Smooth muscle cell of the brain vasculature (primary cell): Measurements from ENCODE around the gene CYFIP2.
"Not testable (repeated sequence)": the region's sequence is repeated elsewhere in the genome, so short reads cannot be mapped to it uniquely, and the experiment has no call there.

Experiments used
- DNase-seq: peaks from one replicate; pipeline ENCODE4 v3.0.0-alpha.2; 2012; ENCODE audit warnings: low read depth, low spot score

The CYFIP2 gene

GRCh38 chr5:157390133-157390532, 124.2 kb downstream of the CYFIP2 start:
- DNase-seq, result no peak

GRCh38 chr5:157390551-157391297, 124.8 kb downstream of the CYFIP2 start:
- DNase-seq, result no peak

GRCh38 chr5:157398305-157398704, 132.4 kb downstream of the CYFIP2 start:
- DNase-seq, result no peak

- no peak for DNase-seq
Observed at GRCh38 chr5:157400741-157401495, 135.0 kb downstream of the CYFIP2 start.

DNA sequence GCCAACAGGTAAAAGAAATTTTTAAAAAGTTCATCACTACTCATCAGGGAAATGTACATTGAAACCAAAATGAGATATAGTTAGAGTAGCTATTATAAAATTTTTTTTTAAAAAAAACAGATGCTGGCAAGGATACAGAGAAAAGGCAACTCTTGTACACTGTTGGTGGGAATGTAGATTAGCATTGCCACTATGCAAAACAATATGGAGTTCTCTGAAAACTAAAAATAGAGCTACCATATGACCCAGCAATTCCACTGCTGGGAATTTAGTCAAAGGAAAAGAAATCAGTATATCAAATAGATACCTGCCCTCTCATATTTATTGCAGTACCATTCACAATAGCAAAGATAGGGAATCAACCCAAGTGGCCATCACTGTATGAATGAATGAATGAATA, 149.9 kb downstream of the CYFIP2 start:
- DNase-seq, result no peak

GRCh38 chr5:157419521-157419920, 153.6 kb downstream of the CYFIP2 start:
- not testable (repeated sequence) for DNase-seq

- DNase-seq, result not testable (repeated sequence)
Observed at GRCh38 chr5:157429920-157430319, 164.0 kb downstream of the CYFIP2 start.

GRCh38 chr5:157431544-157432200, 165.7 kb downstream of the CYFIP2 start:
- peak; percentile 39 for DNase-seq

DNA sequence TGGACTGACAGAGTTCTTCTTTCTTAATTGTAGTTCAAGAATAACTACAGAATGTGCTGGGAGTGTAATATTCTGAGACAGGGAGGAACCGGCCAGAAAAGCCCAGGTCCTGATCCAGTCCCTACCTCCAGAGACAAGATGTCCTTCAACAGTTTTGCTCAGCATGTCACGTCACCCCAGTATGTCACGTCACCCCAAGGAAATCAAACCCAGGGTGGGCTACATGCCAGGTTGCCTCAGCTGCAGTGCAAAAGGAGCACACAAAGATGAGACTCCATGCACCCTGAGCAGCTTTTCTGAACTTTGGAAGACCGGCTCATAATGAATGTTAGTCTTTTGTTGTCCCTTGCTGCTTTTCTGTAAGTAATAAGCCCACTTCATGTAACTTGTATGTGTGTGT, 168.2 kb downstream of the CYFIP2 start:
- no peak for DNase-seq

GRCh38 chr5:157443041-157443549, 177.2 kb downstream of the CYFIP2 start:
- no peak for DNase-seq

DNA sequence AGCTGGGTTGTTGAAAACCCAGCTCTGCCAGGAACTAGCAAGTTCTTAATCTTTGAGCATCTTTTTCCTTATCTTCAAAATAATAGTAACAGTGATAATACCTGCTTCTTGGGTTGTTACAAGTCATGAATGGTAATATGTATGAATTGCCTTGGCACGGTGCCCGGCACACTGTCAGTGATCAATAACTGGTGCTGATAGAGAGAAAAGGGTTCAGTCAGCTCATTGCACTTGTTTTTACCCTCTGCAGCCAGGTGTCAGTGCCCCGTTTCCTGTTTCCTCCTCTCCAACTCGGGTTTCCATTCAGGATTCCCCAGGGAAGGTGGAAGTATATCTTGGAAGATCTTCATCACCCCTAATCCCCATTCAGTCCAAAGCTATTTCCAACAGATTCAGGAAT, 178.3 kb downstream of the CYFIP2 start:
- DNase-seq, result no peak
